GM19372 (cell line): Measurements from ENCODE around the gene FOXJ3.
A peak's percentile ranks its signal among the peaks of the same experiment; 100 is the strongest.

ENCODE experiments used
- ATAC-seq: cut with Tn5 transposase; IDR thresholded peaks from one replicate; pipeline ENCODE4 v1.9.1; 2021; ENCODE audit warnings: mild to moderate bottlenecking, low read depth, moderate library complexity; ENCODE audit not compliant: unreplicated experiment

The FOXJ3 gene

GRCh38 chr1:42335050-42335808 lies at the start of gene FOXJ3:
Gene FOXJ3, minus strand, starts transcription at chr1:42335235. Its CDS starts 24,142 bp downstream, at chr1:42311093.
- peak; percentile 75 for ATAC-seq

DNA sequence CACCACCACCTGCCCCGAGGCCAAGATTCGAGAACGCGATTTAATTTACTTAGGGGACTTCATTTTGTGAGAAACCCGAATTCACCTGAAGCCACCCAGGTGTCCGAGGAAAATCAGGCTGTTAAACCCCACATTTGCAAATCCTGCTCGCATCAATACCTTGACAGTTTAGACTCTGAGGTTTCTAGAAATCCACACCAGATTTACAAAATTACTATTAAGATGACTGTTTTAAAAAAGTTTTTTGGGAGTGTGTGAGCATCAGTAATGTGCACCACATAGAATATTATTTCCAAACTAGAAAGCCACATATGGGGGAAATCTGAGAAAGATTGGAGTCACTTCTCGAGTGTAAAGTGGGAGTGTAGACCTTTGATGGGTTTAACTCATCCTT lies 46.2 kb upstream of the FOXJ3 start:
- no peak for ATAC-seq

DNA sequence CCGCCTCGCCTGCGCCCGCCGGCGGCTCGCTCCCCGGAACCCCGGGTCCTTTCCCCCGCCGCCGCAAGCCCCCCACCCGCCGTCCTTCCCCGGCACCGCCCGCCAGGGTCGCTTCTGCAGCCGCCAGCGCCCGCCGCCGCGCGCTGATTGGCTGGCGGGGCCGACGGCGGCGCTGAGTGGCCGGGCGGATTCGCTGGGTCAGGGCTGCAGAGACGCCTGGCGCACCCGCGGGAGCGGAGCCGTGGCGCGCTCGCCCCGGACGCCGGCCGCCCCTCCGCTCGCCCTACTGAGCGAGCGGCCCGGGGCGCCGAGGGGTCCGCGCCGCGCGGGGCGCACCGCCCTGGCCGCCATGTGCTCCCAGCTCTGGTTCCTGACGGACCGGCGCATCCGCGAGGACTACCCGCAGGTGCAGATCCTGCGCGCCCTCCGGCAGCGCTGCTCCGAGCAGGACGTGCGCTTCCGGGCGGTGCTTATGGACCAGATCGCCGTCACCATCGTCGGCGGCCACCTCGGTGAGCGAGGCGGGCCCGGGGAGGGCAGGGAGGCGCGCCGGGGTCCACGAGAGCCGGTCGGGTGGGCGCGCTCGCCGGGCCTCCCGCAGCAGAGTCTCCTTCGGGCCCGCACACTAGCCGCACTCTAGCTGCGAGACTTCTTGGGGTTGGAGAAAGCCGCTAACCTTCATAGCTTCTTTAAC lies 45.7 kb upstream of the FOXJ3 start, which contains the start of gene RIMKLA:
Gene RIMKLA, plus strand, starts transcription at position 207 of the 694 bp plus-strand sequence. Its CDS starts 143 bp downstream, at position 350.
- peak; percentile 93 for ATAC-seq

GRCh38 chr1:42379794-42380585 lies 45.0 kb upstream of the FOXJ3 start:
- ATAC-seq, result peak; percentile 41

GRCh38 chr1:42372796-42373195 lies 37.8 kb upstream of the FOXJ3 start:
- ATAC-seq, result no peak

DNA sequence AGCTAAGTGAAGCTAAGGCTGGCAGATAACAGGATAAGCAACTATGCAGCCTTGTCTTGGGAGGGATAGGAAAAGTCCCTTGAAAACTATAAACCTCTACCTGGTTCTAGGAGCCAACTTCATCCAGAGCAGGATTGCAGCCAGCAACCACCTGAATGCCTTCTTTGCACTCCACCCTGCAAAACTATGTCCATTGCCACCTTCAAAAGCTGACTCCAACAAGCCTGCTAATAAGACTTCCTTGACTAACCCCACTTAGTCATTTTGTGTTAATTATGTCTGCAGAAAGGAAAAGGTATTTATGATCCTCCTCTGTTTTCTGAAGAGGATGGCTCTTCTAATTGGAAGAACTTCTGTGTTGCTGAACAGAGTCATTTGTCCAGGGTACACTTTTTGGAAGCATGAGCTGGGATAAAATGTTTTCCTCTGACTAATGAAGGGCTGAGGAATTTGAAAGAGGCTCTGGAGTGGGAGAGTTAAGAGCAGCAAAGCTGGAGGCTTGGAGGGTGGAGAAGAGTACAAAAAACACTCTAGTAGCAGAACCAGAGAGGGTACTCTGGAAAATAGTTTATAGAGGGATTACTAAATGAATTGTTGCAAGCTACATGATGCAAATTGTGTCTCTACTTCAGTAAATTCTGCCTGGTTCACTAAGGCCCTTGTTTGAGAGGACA lies 36.0 kb upstream of the FOXJ3 start:
- ATAC-seq, result no peak

DNA sequence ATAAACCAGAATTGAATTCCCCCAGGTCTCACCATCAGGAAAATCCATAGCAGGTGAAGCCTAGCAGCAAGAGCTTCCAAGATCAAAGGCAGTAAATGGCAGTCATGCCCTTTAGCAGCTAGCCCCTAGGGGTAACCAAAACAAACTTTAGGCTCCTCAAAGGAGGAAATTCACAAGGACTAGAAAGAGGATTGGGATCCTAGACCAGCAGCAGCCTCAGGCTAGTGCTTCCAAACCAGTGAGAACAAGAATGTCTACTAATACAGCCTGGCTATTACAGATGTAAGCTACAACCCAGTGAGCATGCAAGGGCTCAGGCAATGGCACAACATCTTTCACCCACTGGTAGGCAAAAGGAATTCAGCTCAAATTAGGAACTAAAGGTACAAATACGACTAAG lies 34.4 kb upstream of the FOXJ3 start:
- no peak for ATAC-seq

GRCh38 chr1:42368096-42368795 lies 33.2 kb upstream of the FOXJ3 start:
- no peak for ATAC-seq

DNA sequence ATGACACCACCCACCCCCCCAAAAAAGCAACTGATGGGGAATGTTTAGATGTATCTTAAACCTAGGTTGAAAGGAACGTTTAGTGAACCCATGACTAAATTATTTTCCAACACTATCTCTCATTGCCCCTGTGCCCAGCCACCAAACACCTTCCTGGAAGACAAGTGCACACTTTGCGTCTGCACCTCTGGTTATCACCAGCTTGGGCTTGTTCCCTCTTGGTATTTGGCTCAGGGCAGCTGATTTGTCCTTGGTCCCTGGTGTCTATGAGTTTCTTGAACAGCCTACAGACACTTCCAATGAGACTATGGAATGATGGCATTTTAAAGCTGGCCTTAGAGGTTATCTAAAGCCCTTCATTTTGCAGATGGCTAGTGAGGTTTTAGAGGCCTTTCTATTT lies 30.1 kb upstream of the FOXJ3 start:
- no peak for ATAC-seq

DNA sequence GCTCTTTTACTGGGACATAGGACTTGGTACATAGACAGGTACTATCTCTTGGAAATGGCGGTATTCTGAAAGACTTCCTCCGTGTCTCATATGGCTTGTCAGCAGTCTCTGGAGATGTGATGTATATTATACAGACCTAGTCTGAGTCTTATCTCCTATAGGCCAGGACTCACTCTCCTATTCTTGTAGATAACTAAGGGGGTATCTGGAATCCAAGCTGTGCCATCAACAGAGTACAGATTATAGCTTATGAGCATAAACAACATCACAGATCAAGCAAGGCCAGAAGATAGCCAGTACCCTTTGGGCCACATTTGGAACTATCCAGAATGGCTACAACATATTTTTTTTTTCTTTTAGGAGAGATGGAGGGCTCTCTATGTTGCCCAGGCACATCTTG lies 29.5 kb upstream of the FOXJ3 start:
- ATAC-seq, result no peak

DNA sequence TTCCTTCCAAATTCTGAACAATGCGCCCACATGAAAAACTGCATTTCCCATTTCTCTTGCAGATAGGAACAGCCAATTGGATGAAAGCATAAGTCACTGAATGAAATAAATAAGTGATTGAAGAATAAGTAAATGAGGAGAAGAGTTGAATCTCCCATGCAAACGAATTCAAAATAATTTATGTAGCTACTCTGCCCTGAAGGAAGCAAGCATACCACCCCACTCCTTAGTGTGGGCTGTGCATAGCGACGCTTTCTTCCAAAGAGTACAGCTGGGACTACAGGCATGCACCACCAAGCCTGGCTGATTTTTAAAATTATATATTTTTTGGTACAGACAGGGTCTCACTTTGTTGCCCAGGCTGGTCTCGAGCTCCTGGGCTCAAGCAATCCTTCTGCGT lies 29.1 kb upstream of the FOXJ3 start:
- ATAC-seq, result no peak

DNA sequence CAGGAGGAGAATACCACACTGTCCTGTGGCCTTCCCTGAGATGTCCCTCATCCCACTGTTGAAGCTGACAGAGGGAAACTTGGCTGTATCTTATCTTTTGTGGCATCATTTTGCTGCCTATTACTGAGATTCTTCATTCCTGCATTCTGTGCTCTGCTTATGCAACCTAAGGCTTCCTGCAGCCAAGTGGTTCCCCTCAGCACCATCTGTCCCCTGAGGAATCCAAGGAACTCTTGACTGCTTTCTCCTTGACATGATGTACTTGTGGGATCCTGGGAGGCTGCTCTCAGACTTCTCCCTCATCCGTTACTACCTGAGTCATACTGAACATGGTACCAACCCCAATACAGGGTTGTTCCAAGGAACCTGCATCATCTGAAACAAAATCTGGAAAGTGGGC lies 24.4 kb upstream of the FOXJ3 start:
- ATAC-seq, result no peak

GRCh38 chr1:42358791-42359190 lies 23.8 kb upstream of the FOXJ3 start:
- no peak for ATAC-seq

DNA sequence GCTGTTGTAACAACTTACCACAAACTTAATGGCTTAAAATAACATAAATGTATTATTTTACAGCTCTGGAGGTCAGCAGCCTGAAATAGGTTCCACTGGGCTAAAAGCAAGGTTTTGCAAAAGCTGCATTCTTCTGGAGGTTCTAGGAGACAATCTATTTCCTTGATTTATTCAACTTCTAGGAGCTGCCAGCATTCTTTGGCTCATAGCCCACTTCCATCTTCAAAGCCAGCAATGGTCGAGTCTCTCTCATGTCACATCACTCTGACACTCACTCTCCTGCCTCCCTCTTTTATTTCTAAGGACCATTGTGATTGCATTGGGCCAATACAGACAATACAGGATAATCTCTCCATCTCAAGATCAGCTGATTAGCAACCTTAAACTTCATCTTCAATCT lies 15.1 kb upstream of the FOXJ3 start:
- ATAC-seq, result no peak

DNA sequence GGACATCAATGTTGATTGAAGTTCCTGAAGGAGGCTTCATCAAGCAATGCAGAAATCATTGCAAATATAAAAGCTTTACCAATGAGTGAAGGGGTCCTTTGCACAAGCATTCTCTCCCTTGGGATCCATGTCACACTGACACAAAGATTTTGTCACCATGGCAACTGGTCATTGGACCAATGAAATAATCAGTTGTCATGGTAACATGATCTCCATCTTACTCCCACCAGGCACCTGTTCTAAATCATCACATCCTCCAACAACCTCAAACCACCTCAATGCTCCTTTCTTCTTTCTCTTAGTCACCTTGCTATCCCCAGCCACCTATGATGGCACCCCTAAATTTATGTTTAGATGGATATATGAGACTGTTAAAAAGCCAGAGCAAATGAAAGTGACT lies 13.5 kb upstream of the FOXJ3 start:
- no peak for ATAC-seq

DNA sequence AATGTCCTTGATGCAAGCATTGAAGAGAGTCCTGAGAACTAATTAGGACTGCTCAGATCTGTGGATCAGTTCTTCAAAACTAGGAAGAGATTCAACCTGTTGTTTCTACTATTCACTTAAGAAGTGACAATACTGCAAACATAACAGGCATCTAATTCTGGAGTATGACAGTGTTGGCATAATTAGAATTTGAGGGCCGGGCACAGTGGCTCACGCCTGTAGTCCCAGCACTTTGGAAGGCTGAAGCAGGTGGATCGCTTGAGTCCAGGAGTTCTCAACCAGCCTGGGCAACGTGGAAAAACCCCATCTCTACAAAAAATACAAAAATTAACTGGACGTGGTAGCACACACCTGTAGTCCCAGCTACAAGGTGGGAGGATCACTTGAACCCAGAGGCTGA lies 8.0 kb upstream of the FOXJ3 start:
- ATAC-seq, result no peak

DNA sequence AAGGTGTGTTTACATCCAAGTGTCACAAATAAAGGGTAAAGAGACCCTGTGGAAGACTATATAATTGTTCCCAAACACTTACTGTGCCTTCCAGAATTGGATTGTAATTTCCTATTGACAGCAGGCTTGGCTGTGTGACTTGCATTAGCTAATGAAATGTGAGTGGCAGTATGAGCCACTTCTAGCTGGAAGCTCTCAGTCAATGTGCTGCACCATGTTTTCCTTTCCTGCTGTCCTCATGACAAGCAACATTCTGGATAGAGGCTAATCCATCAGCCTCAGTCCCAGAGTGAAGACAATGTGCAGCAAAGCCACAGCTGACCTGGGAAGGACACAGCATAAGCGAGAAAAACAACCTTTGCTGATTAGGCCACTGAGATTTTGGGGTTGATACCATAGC lies 5.9 kb upstream of the FOXJ3 start:
- no peak for ATAC-seq

DNA sequence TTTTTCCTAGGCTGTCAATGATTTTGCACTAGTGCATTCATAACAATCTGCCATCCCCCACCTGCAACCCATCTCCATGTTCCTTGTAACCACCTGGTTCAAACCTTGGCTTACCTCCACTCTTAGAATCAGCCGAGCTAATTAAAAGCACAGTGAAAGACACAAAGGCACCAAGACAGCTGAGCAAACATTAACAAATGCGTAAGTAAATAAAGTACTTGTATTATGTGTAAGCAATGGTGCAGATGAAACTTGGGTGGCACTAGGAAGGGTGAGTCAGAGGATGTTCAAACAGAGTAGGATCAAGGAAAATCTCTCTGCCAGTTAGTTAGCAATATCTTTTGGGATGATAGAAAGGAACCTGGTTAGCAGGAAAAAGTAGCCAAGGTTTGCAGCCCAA lies 5.1 kb upstream of the FOXJ3 start:
- no peak for ATAC-seq

- no peak for ATAC-seq
Measured at GRCh38 chr1:42336978-42337377, 1.9 kb upstream of the FOXJ3 start.
